ENCODE results near the gene DHH. TPM values are rescaled to one million over a fixed set of nuclear protein-coding genes. Genes with fewer than 3 reads are reported as not detected.

DHH gene
- total RNA-seq, 1 experiment from 2014 or later: not detected

GRCh38 chr12:49040364-49040855 is 54.2 kb downstream of the DHH start:
- intact Hi-C loops (cut with micrococcal nuclease; ENCODE audit: unreplicated experiment): no loop called here
- TSS peak; percentile 6 for BruUV-seq (replicated peaks)
- TF ChIP-seq CTCF (IDR thresholded peaks at IDR 0.05; ENCODE audit: unreplicated experiment): no peak
- peaks cover 59% of the 10 kb centered on the region for H3K36me3 Mint-ChIP-seq (ENCODE audit: insufficient read depth, unreplicated experiment)
- H3K27ac Mint-ChIP-seq (ENCODE audit: unreplicated experiment): no peak overlapping the region
- H3K4me1 Mint-ChIP-seq (ENCODE audit: low read depth, unreplicated experiment): no peaks in the 10 kb centered on the region
- no peaks in the 10 kb centered on the region for H3K27me3 Mint-ChIP-seq (ENCODE audit: unreplicated experiment)
- DNase-seq: no peak
- H3K4me3 Mint-ChIP-seq (ENCODE audit: low read depth, unreplicated experiment): no peak overlapping the region
- CTCF ChIA-PET: no interaction called here
- no peaks in the 10 kb centered on the region for H3K9me3 Mint-ChIP-seq (ENCODE audit: low read depth, unreplicated experiment)

- no peak for DNase-seq
- intact Hi-C loops (cut with micrococcal nuclease; ENCODE audit: unreplicated experiment): no loop called here
- no peak overlapping the region for H3K4me3 Mint-ChIP-seq (ENCODE audit: low read depth, unreplicated experiment)
- H3K27me3 Mint-ChIP-seq (ENCODE audit: unreplicated experiment): no peaks in the 10 kb centered on the region
- no peak for TF ChIP-seq CTCF (IDR thresholded peaks at IDR 0.05; ENCODE audit: unreplicated experiment)
- no TSS peak for BruUV-seq (replicated peaks)
- no peaks in the 10 kb centered on the region for H3K4me1 Mint-ChIP-seq (ENCODE audit: low read depth, unreplicated experiment)
- H3K27ac Mint-ChIP-seq (ENCODE audit: unreplicated experiment): no peak overlapping the region
- no peaks in the 10 kb centered on the region for H3K9me3 Mint-ChIP-seq (ENCODE audit: low read depth, unreplicated experiment)
- H3K36me3 Mint-ChIP-seq (ENCODE audit: insufficient read depth, unreplicated experiment): peaks cover 55% of the 10 kb centered on the region
- CTCF ChIA-PET: no interaction called here
These were observed 54.9 kb downstream of the DHH start for GRCh38 chr12:49039421-49040363.

GRCh38 chr12:49038291-49038955 is 56.2 kb downstream of the DHH start:
- BruUV-seq (replicated peaks): TSS peak; percentile 21
- H3K27me3 Mint-ChIP-seq (ENCODE audit: unreplicated experiment): no peaks in the 10 kb centered on the region
- no peaks in the 10 kb centered on the region for H3K9me3 Mint-ChIP-seq (ENCODE audit: low read depth, unreplicated experiment)
- no peak overlapping the region for H3K27ac Mint-ChIP-seq (ENCODE audit: unreplicated experiment)
- H3K36me3 Mint-ChIP-seq (ENCODE audit: insufficient read depth, unreplicated experiment): peaks cover 45% of the 10 kb centered on the region
- no peaks in the 10 kb centered on the region for H3K4me1 Mint-ChIP-seq (ENCODE audit: low read depth, unreplicated experiment)
- no peak for DNase-seq
- CTCF ChIA-PET: no interaction called here
- no peak for TF ChIP-seq CTCF (IDR thresholded peaks at IDR 0.05; ENCODE audit: unreplicated experiment)
- intact Hi-C loops (cut with micrococcal nuclease; ENCODE audit: unreplicated experiment): no loop called here
- no peak overlapping the region for H3K4me3 Mint-ChIP-seq (ENCODE audit: low read depth, unreplicated experiment)

- CTCF ChIA-PET: no interaction called here
- no peak for TF ChIP-seq CTCF (IDR thresholded peaks at IDR 0.05; ENCODE audit: unreplicated experiment)
- H3K4me1 Mint-ChIP-seq (ENCODE audit: low read depth, unreplicated experiment): no peaks in the 10 kb centered on the region
- H3K27me3 Mint-ChIP-seq (ENCODE audit: unreplicated experiment): no peaks in the 10 kb centered on the region
- intact Hi-C loops (cut with micrococcal nuclease; ENCODE audit: unreplicated experiment): no loop called here
- no peak overlapping the region for H3K4me3 Mint-ChIP-seq (ENCODE audit: low read depth, unreplicated experiment)
- DNase-seq: no peak
- peaks cover 45% of the 10 kb centered on the region for H3K36me3 Mint-ChIP-seq (ENCODE audit: insufficient read depth, unreplicated experiment)
- H3K9me3 Mint-ChIP-seq (ENCODE audit: low read depth, unreplicated experiment): no peaks in the 10 kb centered on the region
- H3K27ac Mint-ChIP-seq (ENCODE audit: unreplicated experiment): no peak overlapping the region
- no TSS peak for BruUV-seq (replicated peaks)
These were observed 56.7 kb downstream of the DHH start for GRCh38 chr12:49037947-49038237.

Data from Calu3 (cell line).